ENCODE data around the gene SLC25A22.

GRCh38 chr11:749731-750130 lies 48.4 kb downstream of the SLC25A22 start:
- TF ChIP-seq CTCF (IDR thresholded peaks at IDR 0.05; ENCODE audit: low read length) (no peak), EZH2 (IDR thresholded peaks at IDR 0.05; ENCODE audit: borderline replicate concordance, low read length) (no peak)
